Fibroblast of the aortic adventitia (primary cell): Measurements from ENCODE around the gene PODXL. TPM values are rescaled to one million over a fixed set of nuclear protein-coding genes. Genes with fewer than 3 reads are reported as not detected.

ENCODE experiments used
- DNase-seq: peaks from one replicate; pipeline ENCODE4 v3.0.0-alpha.2; 2010; ENCODE audit warnings: low read depth
- H3K4me3 ChIP-seq: 2 replicates; pipeline ENCODE4 v1.5.1; 2011; ENCODE audit warnings: low read depth, mild to moderate bottlenecking, control low read depth, low read length, moderate library complexity
- total RNA-seq: library from RNA; depleted of rRNA; stranded (reverse); fragments of >200 nt; gene quantifications from 2 replicates; pipeline ENCODE4 v1.2.3, GENCODE V29; 2012; ENCODE audit warnings: low replicate concordance
- TF ChIP-seq, protein P1 (sequence below): IDR thresholded peaks from 2 replicates; pipeline ENCODE4 v1.5.1; 2011; ENCODE audit warnings: mild to moderate bottlenecking, low read length, control low read depth, inconsistent platforms; ENCODE audit not compliant: insufficient read depth

Gene PODXL
- total RNA-seq, 1 donor = 7.3 TPM

DNA sequence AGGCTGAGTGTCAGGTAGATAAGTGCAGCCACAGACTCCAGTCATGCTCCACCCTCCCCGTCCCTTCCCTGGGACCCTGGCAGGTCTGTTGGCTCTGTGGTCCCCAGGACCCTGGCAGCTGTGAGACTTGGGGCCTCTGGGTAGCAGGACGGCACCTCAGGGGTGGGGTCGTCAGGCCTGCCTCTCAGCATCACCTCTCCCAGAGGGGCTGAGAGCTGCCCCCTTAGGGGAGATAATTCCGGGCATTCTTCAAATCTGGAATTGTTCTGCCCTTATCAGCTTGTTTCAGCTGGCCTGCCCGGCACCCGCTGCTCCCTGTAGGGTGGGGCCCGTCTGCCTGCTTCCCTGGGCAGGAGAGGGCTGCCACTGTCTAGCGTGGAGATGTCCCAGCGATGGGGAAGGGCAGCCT, 23.3 kb downstream of the PODXL start:
- DNase-seq = no peak
- TF ChIP-seq, protein P1, sequence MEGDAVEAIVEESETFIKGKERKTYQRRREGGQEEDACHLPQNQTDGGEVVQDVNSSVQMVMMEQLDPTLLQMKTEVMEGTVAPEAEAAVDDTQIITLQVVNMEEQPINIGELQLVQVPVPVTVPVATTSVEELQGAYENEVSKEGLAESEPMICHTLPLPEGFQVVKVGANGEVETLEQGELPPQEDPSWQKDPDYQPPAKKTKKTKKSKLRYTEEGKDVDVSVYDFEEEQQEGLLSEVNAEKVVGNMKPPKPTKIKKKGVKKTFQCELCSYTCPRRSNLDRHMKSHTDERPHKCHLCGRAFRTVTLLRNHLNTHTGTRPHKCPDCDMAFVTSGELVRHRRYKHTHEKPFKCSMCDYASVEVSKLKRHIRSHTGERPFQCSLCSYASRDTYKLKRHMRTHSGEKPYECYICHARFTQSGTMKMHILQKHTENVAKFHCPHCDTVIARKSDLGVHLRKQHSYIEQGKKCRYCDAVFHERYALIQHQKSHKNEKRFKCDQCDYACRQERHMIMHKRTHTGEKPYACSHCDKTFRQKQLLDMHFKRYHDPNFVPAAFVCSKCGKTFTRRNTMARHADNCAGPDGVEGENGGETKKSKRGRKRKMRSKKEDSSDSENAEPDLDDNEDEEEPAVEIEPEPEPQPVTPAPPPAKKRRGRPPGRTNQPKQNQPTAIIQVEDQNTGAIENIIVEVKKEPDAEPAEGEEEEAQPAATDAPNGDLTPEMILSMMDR = no peak
- no peak overlapping the region for H3K4me3 ChIP-seq

GRCh38 chr7:131532570-131533091, 23.8 kb downstream of the PODXL start:
- H3K4me3 ChIP-seq = no peak overlapping the region
- TF ChIP-seq, protein P1 = no peak
- DNase-seq = no peak

DNA sequence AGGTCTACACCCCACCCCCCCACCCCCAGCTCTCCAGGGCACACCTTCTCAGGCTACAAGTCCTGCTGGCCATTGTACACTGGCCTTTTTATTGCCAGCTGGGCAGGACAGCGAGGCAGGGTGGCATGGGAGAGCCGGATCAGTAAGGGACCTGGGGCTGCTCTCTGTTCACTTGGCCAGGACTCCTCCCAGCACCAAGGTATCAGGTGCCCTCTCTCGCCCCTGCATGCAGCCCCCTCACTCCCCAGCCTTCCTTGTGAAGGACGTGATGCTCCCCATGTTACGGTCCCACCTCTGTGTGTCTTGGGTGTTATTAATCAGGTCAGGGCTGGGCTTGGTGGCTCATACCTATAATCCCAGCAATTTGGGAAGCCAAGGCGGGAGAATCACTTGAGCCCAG, 26.3 kb downstream of the PODXL start:
- no peak overlapping the region for H3K4me3 ChIP-seq
- DNase-seq = no peak
- TF ChIP-seq, protein P1 = no peak

GRCh38 chr7:131529617-131530016, 26.8 kb downstream of the PODXL start:
- TF ChIP-seq, protein P1 = no peak
- no peak for DNase-seq
- no peak overlapping the region for H3K4me3 ChIP-seq

GRCh38 chr7:131529179-131529578, 27.2 kb downstream of the PODXL start:
- TF ChIP-seq, protein P1 = no peak
- DNase-seq = no peak
- no peak overlapping the region for H3K4me3 ChIP-seq

- TF ChIP-seq, protein P1 = no peak
Observed at GRCh38 chr7:131527456-131527855, 29.0 kb downstream of the PODXL start.

GRCh38 chr7:131525820-131526219, 30.6 kb downstream of the PODXL start:
- TF ChIP-seq, protein P1 = no peak
- no peak overlapping the region for H3K4me3 ChIP-seq
- DNase-seq = no peak

More at GRCh38 chr7:131527456-131527855, 29.0 kb downstream of the PODXL start:
- H3K4me3 ChIP-seq = no peak overlapping the region
- no peak for DNase-seq
